IPS-20b (cell line): ENCODE results near the gene EFNA2.
"Not testable (repeated sequence)": the region's sequence is repeated elsewhere in the genome, so short reads cannot be mapped to it uniquely, and the experiment has no call there.

Experiments
- H3K27ac ChIP-seq: one replicate; pipeline ENCODE4 v1.5.1; 2013; ENCODE audit warnings: low read length
- H3K27me3 ChIP-seq: 2 replicates; pipeline ENCODE4 v1.6.1; 2013; ENCODE audit warnings: mild to moderate bottlenecking, low read length, inconsistent platforms; ENCODE audit not compliant: insufficient read depth
- H3K36me3 ChIP-seq: 2 replicates; pipeline ENCODE4 v1.6.1; 2013; ENCODE audit warnings: low read depth, mild to moderate bottlenecking, inconsistent platforms, low read length, moderate library complexity; ENCODE audit not compliant: insufficient read depth
- H3K4me1 ChIP-seq: 2 replicates; pipeline ENCODE4 v1.6.1; 2013; ENCODE audit warnings: mild to moderate bottlenecking, control low read depth, inconsistent platforms, low read length, moderate library complexity; ENCODE audit not compliant: insufficient read depth
- H3K4me3 ChIP-seq: 2 replicates; pipeline ENCODE4 v1.5.1; 2013; ENCODE audit warnings: mild to moderate bottlenecking, low read length, inconsistent platforms
- H3K9ac ChIP-seq: 2 replicates; pipeline ENCODE4 v1.6.1; 2013; ENCODE audit warnings: low read depth, mild to moderate bottlenecking, inconsistent platforms, low read length, moderate library complexity
- H3K9me3 ChIP-seq: 2 replicates; pipeline ENCODE4 v1.6.1; 2013; ENCODE audit warnings: mild to moderate bottlenecking, low read depth, low read length, inconsistent platforms; ENCODE audit not compliant: insufficient read depth

Gene EFNA2

GRCh38 chr19:1315470-1316166 lies 29.9 kb downstream of the EFNA2 start:
- Histone ChIP-seq H3K36me3 (no peaks in the 10 kb centered on the region), H3K9me3 (no peaks in the 10 kb centered on the region), H3K4me1 (no peaks in the 10 kb centered on the region), H3K4me3 (no peak overlapping the region; the same call in 1 of the 2 replicates), H3K27me3 (peaks cover 19% of the 10 kb centered on the region), H3K9ac (no peak overlapping the region; the same call in 1 of the 2 replicates), H3K27ac (no peak overlapping the region)

- Histone ChIP-seq H3K27me3 (peaks cover 19% of the 10 kb centered on the region), H3K4me3 (no peak overlapping the region), H3K9me3 (no peaks in the 10 kb centered on the region), H3K4me1 (no peaks in the 10 kb centered on the region), H3K36me3 (no peaks in the 10 kb centered on the region), H3K9ac (no peak overlapping the region), H3K27ac (no peak overlapping the region)
Observed at GRCh38 chr19:1316466-1316865, 30.8 kb downstream of the EFNA2 start.

- Histone ChIP-seq H3K27me3 (peaks cover 19% of the 10 kb centered on the region), H3K9ac (no peak overlapping the region), H3K36me3 (no peaks in the 10 kb centered on the region), H3K9me3 (no peaks in the 10 kb centered on the region), H3K4me1 (no peaks in the 10 kb centered on the region), H3K4me3 (no peak overlapping the region), H3K27ac (no peak overlapping the region)
Observed at GRCh38 chr19:1317274-1318003, 31.8 kb downstream of the EFNA2 start.

DNA sequence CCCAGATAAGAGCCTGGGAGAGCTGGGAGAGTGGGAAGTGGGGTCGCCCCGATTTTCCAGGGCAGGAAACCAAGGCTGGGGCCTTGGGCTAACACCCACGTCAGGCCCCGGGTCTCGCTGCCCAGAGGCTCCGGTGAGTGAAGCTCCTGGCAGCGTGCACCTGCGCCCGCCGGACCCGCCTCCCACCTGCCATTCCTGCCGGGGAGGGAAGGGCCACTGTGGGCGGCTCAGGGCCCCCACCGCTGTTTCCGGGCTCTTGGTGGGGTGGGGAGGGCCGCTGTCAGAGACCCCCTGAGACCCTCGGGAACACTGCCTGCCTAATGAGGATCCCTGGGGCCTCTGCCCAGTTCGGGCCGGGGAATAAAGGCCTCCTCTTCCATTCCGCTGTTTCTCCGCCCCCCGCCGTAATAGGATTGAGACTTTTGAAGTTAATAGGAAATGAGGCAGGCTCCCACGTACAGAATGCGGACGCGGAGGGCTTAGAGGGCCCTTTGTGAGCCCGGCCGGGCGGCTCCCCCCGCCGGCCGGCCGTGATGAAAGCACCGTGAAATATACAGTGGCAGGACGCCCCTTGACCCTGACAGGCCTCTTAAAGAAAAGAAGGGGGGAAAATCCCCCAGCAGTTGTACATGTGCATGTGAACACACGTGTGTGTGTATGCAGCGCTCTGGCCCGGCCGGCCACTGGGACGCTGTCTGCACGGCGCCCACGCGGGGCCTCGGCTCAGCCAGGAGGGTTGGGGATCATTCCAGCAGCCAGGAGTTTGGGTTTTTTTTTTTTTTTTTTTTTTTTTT lies 33.2 kb downstream of the EFNA2 start:
- Histone ChIP-seq H3K4me3 (no peak overlapping the region), H3K9ac (no peak overlapping the region), H3K27me3 (peaks cover 19% of the 10 kb centered on the region), H3K4me1 (no peaks in the 10 kb centered on the region), H3K9me3 (no peaks in the 10 kb centered on the region), H3K27ac (no peak overlapping the region), H3K36me3 (no peaks in the 10 kb centered on the region)

DNA sequence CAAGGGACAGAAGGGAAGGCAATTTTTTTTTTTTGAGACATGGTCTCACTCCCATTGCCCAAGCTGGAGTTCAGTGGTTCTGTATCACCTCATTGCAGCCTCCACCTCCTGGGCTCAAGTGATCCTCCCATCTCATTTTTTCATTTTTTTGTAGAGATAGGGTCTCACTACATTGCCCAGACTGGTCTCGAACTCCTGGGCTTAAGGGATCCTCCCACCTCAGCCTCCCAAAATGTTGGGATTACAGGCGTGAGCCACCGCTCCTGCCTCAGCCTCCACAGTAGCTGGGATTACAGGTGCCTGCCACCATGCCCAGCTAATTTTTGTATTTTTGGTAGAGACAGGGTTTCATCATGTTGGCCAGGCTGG lies 34.6 kb downstream of the EFNA2 start:
- H3K4me3 ChIP-seq, H3K9me3 ChIP-seq, H3K27ac ChIP-seq, H3K4me1 ChIP-seq, H3K36me3 ChIP-seq, H3K9ac ChIP-seq: not testable (repeated sequence)
- peaks cover 27% of the 10 kb centered on the region for H3K27me3 ChIP-seq

GRCh38 chr19:1321539-1321938 lies 35.9 kb downstream of the EFNA2 start:
- H3K9me3 ChIP-seq = no peaks in the 10 kb centered on the region
- H3K4me3 ChIP-seq = no peak overlapping the region
- H3K4me1 ChIP-seq = no peaks in the 10 kb centered on the region
- H3K9ac ChIP-seq = no peak overlapping the region
- peaks cover 17% of the 10 kb centered on the region for H3K27me3 ChIP-seq
- no peak overlapping the region for H3K27ac ChIP-seq
- H3K36me3 ChIP-seq = no peaks in the 10 kb centered on the region

GRCh38 chr19:1322198-1322981 lies 36.7 kb downstream of the EFNA2 start:
- no peaks in the 10 kb centered on the region for H3K36me3 ChIP-seq
- no peak overlapping the region for H3K9ac ChIP-seq
- peaks cover 10% of the 10 kb centered on the region for H3K27me3 ChIP-seq
- no peaks in the 10 kb centered on the region for H3K4me1 ChIP-seq
- no peak overlapping the region for H3K4me3 ChIP-seq
- H3K9me3 ChIP-seq = no peaks in the 10 kb centered on the region
- H3K27ac ChIP-seq = no peak overlapping the region

DNA sequence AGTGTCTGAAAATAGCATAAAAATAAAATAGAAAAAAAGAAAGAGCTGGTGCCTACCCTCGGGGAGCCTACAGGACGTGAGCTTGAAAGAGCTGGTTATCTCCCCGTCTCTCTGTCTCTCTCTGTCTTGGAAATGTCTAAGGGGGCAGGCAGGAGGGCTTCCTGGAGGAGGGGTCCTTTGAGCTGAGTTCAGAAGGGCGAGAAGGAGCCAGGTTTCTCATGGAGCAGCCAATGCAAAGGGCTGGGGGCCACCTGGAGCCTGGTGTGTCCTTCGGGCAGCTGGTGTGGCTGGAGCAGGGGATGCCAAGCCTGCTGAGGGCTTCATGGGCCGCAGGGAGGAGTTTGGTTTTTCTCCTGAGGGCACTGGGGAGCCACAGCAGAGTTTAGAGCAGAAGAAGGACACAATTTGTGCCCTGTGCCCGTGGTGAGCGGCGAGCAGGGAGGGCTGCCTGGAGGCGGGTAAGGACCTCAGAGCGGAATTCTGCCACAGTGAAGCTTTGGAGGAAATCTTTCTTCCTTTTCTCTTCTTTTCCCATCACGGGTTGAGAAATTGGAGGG lies 38.7 kb downstream of the EFNA2 start:
- H3K9me3 ChIP-seq = no peaks in the 10 kb centered on the region
- no peaks in the 10 kb centered on the region for H3K4me1 ChIP-seq
- H3K27ac ChIP-seq = no peak overlapping the region
- peaks cover 10% of the 10 kb centered on the region for H3K27me3 ChIP-seq
- H3K9ac ChIP-seq = no peak overlapping the region
- peak overlapping the region; percentile 65 for H3K4me3 ChIP-seq
- no peaks in the 10 kb centered on the region for H3K36me3 ChIP-seq

DNA sequence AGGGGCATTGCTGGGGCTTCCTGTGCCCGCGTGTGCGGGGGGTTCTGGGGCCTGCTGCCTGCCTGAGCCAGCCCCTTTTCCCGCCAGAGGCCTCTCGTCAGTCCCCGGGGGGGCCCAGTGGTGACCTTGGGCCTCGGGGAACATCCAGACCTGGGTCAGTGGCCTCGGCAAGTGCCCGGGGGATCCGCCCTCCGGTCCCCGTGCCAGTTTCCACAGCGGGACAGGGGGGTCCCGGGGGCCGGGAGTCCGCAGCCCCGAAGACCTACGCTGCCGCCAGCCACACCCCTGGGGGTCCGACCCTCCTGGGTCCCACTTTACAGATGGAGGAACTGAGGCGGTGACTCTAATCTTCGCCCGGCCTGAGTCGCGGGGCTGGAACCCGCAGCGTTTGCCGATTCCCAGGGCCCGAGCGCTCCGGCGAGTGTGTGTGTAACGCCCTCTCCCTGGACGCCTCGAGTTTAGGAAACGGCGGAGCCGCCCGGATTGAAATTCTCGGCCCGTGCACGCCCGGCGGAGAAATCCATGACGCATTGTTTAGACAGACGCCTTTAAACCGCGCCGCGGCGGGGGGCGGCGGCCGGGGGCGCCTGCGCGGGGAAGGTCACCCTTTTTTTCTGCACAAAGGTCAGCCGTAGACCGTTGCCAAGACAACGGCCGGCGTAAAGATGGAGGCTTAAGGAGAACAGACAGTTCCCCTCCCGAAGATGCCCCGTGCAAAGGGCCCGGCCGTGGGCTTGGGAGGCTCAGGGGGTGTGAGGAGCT lies 39.3 kb downstream of the EFNA2 start:
- Histone ChIP-seq H3K4me3 (peak overlapping the region; percentile 65), H3K4me1 (no peaks in the 10 kb centered on the region), H3K9me3 (no peaks in the 10 kb centered on the region), H3K27ac (no peak overlapping the region), H3K9ac (peak overlapping the region; percentile 39; the same call in 1 of the 2 replicates), H3K27me3 (peaks cover 10% of the 10 kb centered on the region), H3K36me3 (no peaks in the 10 kb centered on the region)

DNA sequence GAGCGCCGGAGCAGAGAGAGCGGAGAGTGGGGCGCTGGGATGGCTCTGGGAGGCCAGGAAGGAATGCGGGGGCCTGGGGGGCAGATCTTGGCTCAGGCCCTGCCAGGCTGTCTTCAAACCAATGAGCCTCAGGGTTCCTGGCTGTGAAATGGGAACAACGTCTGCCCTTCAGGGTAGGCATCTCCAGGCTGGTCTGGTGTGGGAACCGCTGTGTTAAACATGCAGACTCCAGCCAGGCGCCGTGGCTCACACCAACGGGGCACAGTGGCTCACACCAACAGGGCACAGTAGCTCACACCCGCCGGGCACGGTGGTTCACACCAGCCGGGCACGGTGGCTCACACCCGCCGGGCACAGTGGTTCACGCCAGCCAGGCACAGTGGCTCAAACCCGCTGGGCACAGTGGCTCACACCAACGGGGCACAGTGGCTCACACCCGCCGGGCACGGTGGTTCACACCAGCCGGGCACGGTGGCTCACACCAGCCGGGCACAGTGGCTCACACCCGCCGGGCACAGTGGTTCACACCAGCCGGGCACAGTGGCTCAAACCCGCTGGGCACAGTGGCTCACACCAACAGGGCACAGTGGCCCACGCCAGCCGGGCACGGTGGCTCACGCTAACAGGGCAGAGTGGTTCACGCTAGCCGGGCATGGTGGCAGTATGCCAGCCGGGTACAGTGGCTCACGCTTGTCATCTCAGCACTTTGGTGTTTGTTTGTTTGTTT lies 40.1 kb downstream of the EFNA2 start:
- Histone ChIP-seq H3K9ac (no peak overlapping the region), H3K4me3 (peak overlapping the region; percentile 65; the same call in 1 of the 2 replicates), H3K36me3 (no peaks in the 10 kb centered on the region), H3K27me3 (peaks cover 10% of the 10 kb centered on the region), H3K4me1 (no peaks in the 10 kb centered on the region), H3K27ac (no peak overlapping the region), H3K9me3 (no peaks in the 10 kb centered on the region)
